NCI-H69 (cell line): Measurements from ENCODE around the gene EXOG.
"Not testable (repeated sequence)": the region's sequence is repeated elsewhere in the genome, so short reads cannot be mapped to it uniquely, and the experiment has no call there.

Source experiments
- DNase-seq: peaks from one replicate; lab custom pipeline; 2025; lab: John Stamatoyannopoulos, UW

Gene EXOG

DNA sequence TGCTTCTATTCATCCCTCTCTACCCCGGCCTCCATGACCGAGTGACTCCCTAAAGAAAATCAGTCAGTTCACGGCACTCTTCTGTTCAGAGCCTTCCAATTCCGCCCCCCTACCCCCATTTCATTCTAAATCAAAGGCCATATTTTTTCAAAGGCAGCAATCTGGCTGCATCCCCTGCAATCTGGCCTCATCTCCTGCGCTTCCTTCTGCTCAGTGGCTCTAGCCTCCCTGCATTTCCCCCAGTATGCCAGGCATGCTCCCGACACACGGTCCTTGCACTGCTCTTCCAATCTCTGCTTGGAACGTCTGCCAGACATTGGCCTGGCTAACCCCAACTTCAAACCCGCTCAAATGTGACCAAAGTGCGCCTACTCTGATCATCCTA is 67.7 kb downstream of the EXOG start:
- no peak for DNase-seq

GRCh38 chr3:38564631-38565338 is 68.6 kb downstream of the EXOG start:
- DNase-seq: no peak

DNA sequence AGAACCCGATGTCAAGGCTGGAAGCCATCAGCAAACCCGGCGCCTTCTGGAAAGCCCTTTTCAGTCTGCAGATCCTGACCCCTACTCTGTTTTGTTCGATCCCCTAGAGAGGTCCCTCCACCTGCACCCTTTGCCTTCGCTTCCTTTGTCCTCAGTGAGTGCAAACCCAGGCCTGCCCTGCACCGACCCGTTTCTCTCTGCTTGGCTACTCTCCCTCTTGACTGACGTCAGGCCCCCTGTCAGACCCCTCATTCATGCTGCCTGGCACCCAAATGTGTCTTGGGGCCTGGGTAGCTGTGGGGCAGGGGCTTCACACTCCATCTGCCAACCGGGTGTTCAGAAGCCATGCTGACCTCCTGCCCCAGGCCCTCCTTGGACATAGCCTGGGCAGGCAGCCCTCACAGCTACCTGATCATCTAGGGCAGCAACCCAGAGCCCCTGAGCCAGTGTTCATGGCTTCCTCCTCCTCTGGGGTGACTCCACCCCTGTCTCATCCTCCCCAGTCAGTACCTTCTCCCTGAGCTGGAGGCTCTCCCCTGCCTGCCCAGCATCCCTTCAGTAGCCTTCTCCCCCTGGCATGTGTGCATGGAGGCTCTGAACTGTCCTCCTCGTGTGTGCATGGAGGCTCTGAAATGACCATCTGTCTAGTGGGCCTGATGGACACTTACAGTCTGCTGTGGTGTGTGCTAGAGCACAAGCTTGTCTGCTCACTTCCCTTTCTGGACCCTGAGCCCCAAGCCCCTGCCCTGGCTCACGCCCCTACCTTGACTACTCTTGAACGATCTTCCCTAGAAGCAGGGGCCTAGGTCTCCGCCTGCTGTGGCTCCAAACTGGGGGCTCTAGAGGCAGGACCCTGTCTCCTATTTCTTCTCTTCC is 69.4 kb downstream of the EXOG start:
- no peak for DNase-seq

GRCh38 chr3:38566215-38566528 is 70.0 kb downstream of the EXOG start:
- no peak for DNase-seq

GRCh38 chr3:38566794-38567193 is 70.7 kb downstream of the EXOG start:
- DNase-seq: not testable (repeated sequence)

DNA sequence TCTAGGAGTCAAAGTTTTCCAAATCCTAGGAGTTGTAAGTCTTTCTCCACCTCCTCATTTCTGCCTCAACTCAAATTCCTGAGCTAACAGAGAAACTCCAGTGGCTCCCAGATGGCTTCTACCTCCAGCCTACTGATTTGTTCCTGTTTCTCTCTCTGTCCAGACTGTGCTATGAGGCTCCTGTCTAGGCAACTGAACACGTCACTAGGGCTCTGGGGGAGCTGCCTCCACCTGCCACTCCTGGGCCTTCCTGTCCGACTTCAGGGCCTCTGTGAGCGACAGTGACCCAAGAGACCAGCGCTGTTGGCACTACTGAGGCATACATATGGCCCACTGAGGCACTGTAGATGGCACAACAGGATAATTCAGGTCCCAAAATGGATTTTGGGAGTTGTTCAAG is 71.4 kb downstream of the EXOG start:
- DNase-seq: no peak

DNA sequence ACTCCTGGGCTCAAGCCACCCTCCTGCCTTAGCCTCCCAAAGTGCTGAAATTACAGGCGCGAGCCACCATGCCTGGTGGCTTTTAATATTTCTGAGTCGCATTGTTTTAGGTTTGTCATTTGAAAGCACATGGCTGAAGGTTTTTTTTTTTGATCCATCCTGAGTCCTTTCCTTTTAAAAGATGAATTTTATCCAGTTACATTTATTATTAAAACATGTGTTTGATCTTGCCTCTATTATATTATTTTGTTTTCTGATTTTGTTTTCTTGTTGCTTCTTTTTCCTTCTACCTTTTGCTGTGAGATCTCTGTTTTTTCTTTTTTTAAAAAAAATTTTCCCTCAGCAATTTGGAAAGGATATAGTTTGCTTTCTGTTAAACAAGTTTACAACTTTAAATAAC is 77.0 kb downstream of the EXOG start:
- DNase-seq: no peak

- no peak for DNase-seq
These were observed 77.4 kb downstream of the EXOG start for GRCh38 chr3:38573556-38573955.

- DNase-seq: no peak
These were observed 78.5 kb downstream of the EXOG start for GRCh38 chr3:38574411-38575278.

DNA sequence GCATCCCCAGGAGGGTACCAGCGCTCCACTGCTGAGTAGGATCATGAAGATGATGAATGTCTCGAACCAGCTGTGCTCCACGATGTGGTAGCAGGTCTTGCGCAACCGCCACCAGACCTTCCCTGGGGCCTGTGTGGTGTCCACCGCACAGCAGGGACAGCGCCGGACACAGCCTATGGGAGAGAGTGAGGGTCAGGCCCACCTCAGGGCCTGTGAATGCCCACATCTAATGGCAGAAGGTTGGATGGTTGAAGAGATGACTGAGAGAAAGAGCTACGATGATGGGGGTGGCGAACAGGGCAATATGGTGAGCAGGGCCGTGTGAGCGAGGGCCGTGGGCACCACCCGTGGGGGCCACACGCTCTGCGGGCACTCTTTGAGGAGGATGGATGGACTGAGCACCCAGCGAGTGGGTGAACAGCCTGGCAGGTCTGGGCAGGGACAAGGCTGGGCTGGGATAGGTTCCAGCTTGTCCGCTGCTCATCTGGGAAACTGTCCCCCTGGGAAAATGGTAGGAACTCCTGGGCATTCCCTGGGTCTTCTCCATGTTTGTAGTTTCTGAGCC is 79.2 kb downstream of the EXOG start:
- DNase-seq: no peak
